H1 (cell line): ENCODE results near the gene CEP83. TPM values are rescaled to one million over a fixed set of nuclear protein-coding genes. Genes with fewer than 3 reads are reported as not detected.

Experiments used
- CTCF ChIA-PET: fragments of 300-600 bp; sonication (Branson Sonifier 250); formaldehyde crosslinking; loops from one replicate; lab custom pipeline; 2021; ENCODE audit not compliant: partially characterized antibody; lab: Charles Lee
- POLR2A ChIA-PET: fragments of 300-600 bp; sonication (Branson Sonifier 250); formaldehyde crosslinking; loops from one replicate; lab custom pipeline; 2021; ENCODE audit warnings: inconsistent platforms; ENCODE audit not compliant: partially characterized antibody; lab: Charles Lee
- DNase-seq, 2 experiments: peaks; one replicate each; pipeline versions ENCODE4 v3.0.0 to v3.0.0-alpha.2; 2010 to 2022; ENCODE audit warnings: low spot score in 2 of 2, low read depth in 1 of 2, mixed read lengths in 1 of 2
- FAIRE-seq: peaks from 2 replicates; lab custom pipeline; 2011; peaks lifted over from hg19 to GRCh38; lab: Jason Lieb, UNC
- H2AFZ ChIP-seq: 2 replicates; pipeline ENCODE4 v1.8.1; 2012; ENCODE audit warnings: low read length, inconsistent platforms
- H2AK5ac ChIP-seq: 2 replicates; pipeline ENCODE4 v1.6.1; 2013; ENCODE audit warnings: low read depth, low read length
- H2BK120ac ChIP-seq: replicated peaks from 2 replicates; pipeline ENCODE3; 2013; ENCODE audit warnings: low read depth, low read length, inconsistent platforms
- H2BK12ac ChIP-seq: 2 replicates; pipeline ENCODE4 v1.6.1; 2013; ENCODE audit warnings: low read depth, low read length
- H2BK15ac ChIP-seq: 2 replicates; pipeline ENCODE4 v1.6.1; 2013; ENCODE audit warnings: low read length
- H2BK20ac ChIP-seq: 2 replicates; pipeline ENCODE4 v1.6.1; 2013; ENCODE audit warnings: low read length
- H2BK5ac ChIP-seq: 2 replicates; pipeline ENCODE4 v1.6.1; 2013; ENCODE audit warnings: low read depth, low read length
- H3K14ac ChIP-seq: 2 replicates; pipeline ENCODE4 v1.6.1; 2013; ENCODE audit warnings: inconsistent platforms; ENCODE audit not compliant: insufficient read length
- H3K18ac ChIP-seq: 2 replicates; pipeline ENCODE4 v1.6.1; 2013; ENCODE audit warnings: low read length; ENCODE audit errors: extremely low read depth
- H3K23ac ChIP-seq: 2 replicates; pipeline ENCODE4 v1.6.1; 2013; ENCODE audit warnings: inconsistent platforms; ENCODE audit not compliant: insufficient read length
- H3K23me2 ChIP-seq: 2 replicates; pipeline ENCODE4 v1.6.1; 2013; ENCODE audit warnings: low read depth, low read length
- H3K27ac ChIP-seq: 2 replicates; pipeline ENCODE4 v1.6.1; 2011; ENCODE audit warnings: low read depth, low read length, inconsistent platforms
- H3K27me3 ChIP-seq, 4 experiments: replicated peaks in 1 of 4; 1 replicate in 1 of 4; 2 replicates in 3 of 4; pipeline versions ENCODE4 v1.6.1 to v1.8.1; 2011 to 2013; ENCODE audit warnings: low read length in 3 of 4, mild to moderate bottlenecking in 3 of 4, inconsistent platforms in 2 of 4, mixed read lengths in 2 of 4, moderate library complexity in 1 of 4; ENCODE audit not compliant: control insufficient read depth in 3 of 4, insufficient read depth in 3 of 4; ENCODE audit errors: extremely low read depth in 1 of 4
- H3K36me3 ChIP-seq, 4 experiments: 2 replicates each; pipeline versions ENCODE4 v1.6.1 to v1.8.1; 2011 to 2013; ENCODE audit warnings: mild to moderate bottlenecking in 4 of 4, low read length in 3 of 4, moderate library complexity in 2 of 4, control low read depth in 1 of 4, inconsistent platforms in 1 of 4; ENCODE audit not compliant: insufficient read depth in 4 of 4, control insufficient read depth in 2 of 4
- H3K4ac ChIP-seq: replicated peaks from 2 replicates; pipeline ENCODE3; 2013; ENCODE audit warnings: low read length, low read depth, mixed read lengths, inconsistent platforms; ENCODE audit not compliant: insufficient read length
- H3K4me1 ChIP-seq, 4 experiments: replicated peaks in 1 of 4; 1 replicate in 1 of 4; 2 replicates in 3 of 4; pipeline versions ENCODE4 v1.6.1 to v1.8.1; 2011 to 2013; ENCODE audit warnings: low read length in 3 of 4, inconsistent platforms in 2 of 4, mixed read lengths in 1 of 4; ENCODE audit not compliant: insufficient read depth in 4 of 4, control insufficient read depth in 3 of 4
- H3K4me2 ChIP-seq, 2 experiments: 2 replicates each; pipeline versions ENCODE4 v1.6.1 to v1.8.1; 2011 to 2013; ENCODE audit warnings: low read depth in 2 of 2, low read length in 2 of 2, control low read depth in 1 of 2, inconsistent platforms in 1 of 2, mild to moderate bottlenecking in 1 of 2; ENCODE audit not compliant: insufficient read depth in 1 of 2
- H3K4me3 ChIP-seq, 4 experiments: fragments of 200-600, 300-600 bp in 1 of 4; sonication (generic), shearing (Covaris generic), sonication (Bioruptor Twin) in 1 of 4; 2 replicates each; pipeline versions ENCODE4 v1.5.1 to v1.8.1; 2011 to 2016; ENCODE audit warnings: low read length in 4 of 4, low read depth in 3 of 4, control low read depth in 2 of 4, inconsistent platforms in 2 of 4, mild to moderate bottlenecking in 2 of 4, mixed read lengths in 1 of 4, moderate library complexity in 1 of 4; ENCODE audit not compliant: insufficient read depth in 2 of 4; ENCODE audit errors: extremely low read depth in 1 of 4
- H3K56ac ChIP-seq: replicated peaks from 2 replicates; pipeline ENCODE3; 2013; ENCODE audit warnings: low read depth, mild to moderate bottlenecking, mixed read lengths, low read length, inconsistent platforms; ENCODE audit not compliant: insufficient read length
- H3K79me1 ChIP-seq: 2 replicates; pipeline ENCODE4 v1.6.1; 2013; ENCODE audit warnings: low read depth, low read length, control low read depth
- H3K79me2 ChIP-seq, 2 experiments: 2 replicates each; pipeline versions ENCODE4 v1.6.1 to v1.8.1; 2012 to 2013; ENCODE audit warnings: low read length in 2 of 2, mild to moderate bottlenecking in 2 of 2, inconsistent platforms in 1 of 2; ENCODE audit not compliant: insufficient read depth in 2 of 2, control insufficient read depth in 1 of 2
- H3K9ac ChIP-seq, 4 experiments: replicated peaks in 1 of 4; 1 replicate in 1 of 4; 2 replicates in 3 of 4; pipeline versions ENCODE4 v1.6.1 to v1.8.1; 2011 to 2013; ENCODE audit warnings: low read depth in 3 of 4, low read length in 3 of 4, control low read depth in 2 of 4, mild to moderate bottlenecking in 2 of 4, moderate library complexity in 2 of 4, inconsistent platforms in 1 of 4; ENCODE audit errors: extremely low read depth in 1 of 4
- H3K9me3 ChIP-seq, 2 experiments: 2 replicates each; pipeline versions ENCODE4 v1.6.1 to v1.8.1; 2012 to 2013; ENCODE audit warnings: mild to moderate bottlenecking in 2 of 2, moderate library complexity in 2 of 2, control low read depth in 1 of 2, inconsistent platforms in 1 of 2, low read depth in 1 of 2, low read length in 1 of 2, mixed read lengths in 1 of 2; ENCODE audit not compliant: insufficient read depth in 2 of 2
- H4K20me1 ChIP-seq, 2 experiments: replicated peaks in 1 of 2; 2 replicates each; pipeline versions ENCODE3 to v1.8.1; 2011 to 2013; ENCODE audit warnings: inconsistent platforms in 2 of 2, low read length in 2 of 2, mild to moderate bottlenecking in 1 of 2; ENCODE audit not compliant: insufficient read depth in 2 of 2, control insufficient read depth in 1 of 2
- H4K5ac ChIP-seq: 2 replicates; pipeline ENCODE4 v1.6.1; 2013; ENCODE audit warnings: low read length, low read depth, mixed read lengths, inconsistent platforms; ENCODE audit not compliant: insufficient read length
- H4K8ac ChIP-seq: 2 replicates; pipeline ENCODE4 v1.8.0; 2013; ENCODE audit warnings: mild to moderate bottlenecking, moderate library complexity, low read length, inconsistent platforms; ENCODE audit not compliant: insufficient read depth; ENCODE audit errors: extremely low read depth
- H4K91ac ChIP-seq: replicated peaks from 2 replicates; pipeline ENCODE3; 2013; ENCODE audit warnings: low read length, mixed read lengths, inconsistent platforms; ENCODE audit not compliant: insufficient read length
- CREB1 ChIP-seq: IDR thresholded peaks from 2 replicates; pipeline ENCODE4 v1.6.1; 2012; ENCODE audit warnings: inconsistent platforms
- polyA plus RNA-seq, 7 experiments: library from polyadenylated mRNA; depleted of rRNA in 3 of 7; stranded (reverse) in 5 of 7; unstranded in 2 of 7; fragments of >200 nt in 5 of 7; fragments of 200-250 nt in 2 of 7; gene quantifications; 1 replicate in 5 of 7; 2 replicates in 1 of 7; 4 replicates in 1 of 7; pipeline versions ENCODE4 v1.2.1 to v1.2.3, GENCODE V29; 2011 to 2013; ENCODE audit warnings: missing spikeins in 2 of 7, mixed read lengths in 2 of 7
- total RNA-seq: library from RNA; stranded (reverse); fragmentation: NEBNext Ultra II Directional; extraction: Animal tissue kit (Norgen Biotek cat#: 25700); gene quantifications from 2 replicates; pipeline ENCODE4 v1.2.1, GENCODE V29; 2021

The CEP83 gene
- total and polyA plus RNA-seq, 2 of the 8 experiments (the other 6 are each of a cell fraction or from before 2014, with no cell fraction given) = 6.0 to 25.8 TPM

- H2BK120ac ChIP-seq = no peak overlapping the region
- no peak overlapping the region for H2BK12ac ChIP-seq
- H3K4ac ChIP-seq = no peak overlapping the region
- H3K27ac ChIP-seq = no peak overlapping the region
- H2AFZ ChIP-seq = no peak overlapping the region
- H3K4me3 ChIP-seq = no peak overlapping the region
- no peak overlapping the region for H2BK5ac ChIP-seq
- H4K20me1 ChIP-seq = no peaks in the 10 kb centered on the region
- no peaks in the 10 kb centered on the region; the same call in none of the 2 replicates for H3K23me2 ChIP-seq
- H3K56ac ChIP-seq = no peak overlapping the region
- no peak overlapping the region for H2BK15ac ChIP-seq
- H3K79me2 ChIP-seq = peaks cover 0 to 53% of the 10 kb centered on the region in 2 experiments; a peak in 2 of 4 replicates
- no peak overlapping the region for H3K4me2 ChIP-seq
- H4K91ac ChIP-seq = no peak overlapping the region
- H3K9me3 ChIP-seq = 0 out of 4 replicates have a peak, but pooled peaks cover 0 to 4% of the 10 kb centered on the region in 2 experiments
- TF ChIP-seq CREB1 = no peak
- H4K8ac ChIP-seq = no peak overlapping the region
- H2BK20ac ChIP-seq = no peak overlapping the region
- no peak overlapping the region for H3K18ac ChIP-seq
- H2AK5ac ChIP-seq = no peak overlapping the region
- H3K9ac ChIP-seq = no peak overlapping the region
- POLR2A ChIA-PET = interaction anchor here (1.2 kb wide), 1 partner anchor 12 kb away, joined by 5 read pairs; no protein-coding TSS in a partner anchor
- H3K23ac ChIP-seq = no peak overlapping the region
- no peak overlapping the region for H4K5ac ChIP-seq
- DNase-seq (no peak), FAIRE-seq (no peak)
- no peak overlapping the region for H3K14ac ChIP-seq
- H3K36me3 ChIP-seq = no peaks in the 10 kb centered on the region
- no peaks in the 10 kb centered on the region; the same call in 1 of the 2 replicates for H3K79me1 ChIP-seq
- H3K27me3 ChIP-seq = no peaks in the 10 kb centered on the region
- peaks cover 2 to 25% (median 17%) of the 10 kb centered on the region in 4 experiments for H3K4me1 ChIP-seq
- CTCF ChIA-PET = interaction anchor here (0.8 to 1.7 kb wide), 9 partner anchors 13 to 296 kb away, joined by 3 to 6 read pairs (median 3); no protein-coding TSS in a partner anchor
Observed at GRCh38 chr12:94430304-94430703, 29.4 kb downstream of the CEP83 start.
